GM21723 (cell line): ENCODE results near the gene CPZ.

Source experiments
- ATAC-seq: cut with Tn5 transposase; IDR thresholded peaks from one replicate; pipeline ENCODE4 v1.9.1; 2021; ENCODE audit warnings: mild to moderate bottlenecking, moderate library complexity; ENCODE audit not compliant: unreplicated experiment

The CPZ gene

DNA sequence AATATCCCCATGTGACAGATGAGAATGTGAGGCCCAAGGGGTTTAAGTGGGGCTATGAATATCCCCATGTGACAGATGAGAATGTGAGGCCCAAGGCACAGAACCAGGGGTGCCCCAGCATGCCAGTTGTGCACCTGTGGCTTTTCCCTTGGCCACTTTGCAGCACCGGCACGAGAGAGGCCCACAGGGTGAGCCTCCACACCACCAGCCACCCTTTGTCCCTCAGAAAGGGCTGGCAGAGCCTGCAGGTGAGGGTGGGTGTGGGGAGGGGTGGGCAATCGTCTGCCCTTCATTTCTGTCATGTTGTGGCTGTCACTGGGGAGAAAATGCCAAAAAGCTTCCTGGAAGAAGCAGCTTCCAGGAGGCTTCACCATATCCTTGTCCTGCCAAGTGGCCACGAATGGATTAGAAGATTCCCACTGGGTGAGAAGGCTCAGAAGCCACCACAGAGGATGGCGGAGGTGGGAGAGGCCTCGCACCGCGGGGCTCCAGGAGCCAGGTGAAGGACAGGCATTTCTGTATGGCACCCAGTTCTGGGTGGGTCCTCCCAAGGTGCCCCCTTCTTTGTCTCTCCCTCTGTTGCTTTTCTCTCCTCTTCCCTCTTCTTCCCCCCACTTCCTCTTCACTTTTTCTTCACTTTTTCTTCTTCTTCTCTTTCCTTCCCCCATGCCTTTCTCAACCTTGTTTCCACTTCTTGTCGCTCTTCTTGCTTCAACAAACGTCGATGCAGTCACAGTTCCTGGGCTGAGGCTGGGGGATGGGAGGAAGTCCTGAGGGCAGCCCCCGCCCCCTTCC is 12.8 kb upstream of the CPZ start:
- ATAC-seq, result no peak

DNA sequence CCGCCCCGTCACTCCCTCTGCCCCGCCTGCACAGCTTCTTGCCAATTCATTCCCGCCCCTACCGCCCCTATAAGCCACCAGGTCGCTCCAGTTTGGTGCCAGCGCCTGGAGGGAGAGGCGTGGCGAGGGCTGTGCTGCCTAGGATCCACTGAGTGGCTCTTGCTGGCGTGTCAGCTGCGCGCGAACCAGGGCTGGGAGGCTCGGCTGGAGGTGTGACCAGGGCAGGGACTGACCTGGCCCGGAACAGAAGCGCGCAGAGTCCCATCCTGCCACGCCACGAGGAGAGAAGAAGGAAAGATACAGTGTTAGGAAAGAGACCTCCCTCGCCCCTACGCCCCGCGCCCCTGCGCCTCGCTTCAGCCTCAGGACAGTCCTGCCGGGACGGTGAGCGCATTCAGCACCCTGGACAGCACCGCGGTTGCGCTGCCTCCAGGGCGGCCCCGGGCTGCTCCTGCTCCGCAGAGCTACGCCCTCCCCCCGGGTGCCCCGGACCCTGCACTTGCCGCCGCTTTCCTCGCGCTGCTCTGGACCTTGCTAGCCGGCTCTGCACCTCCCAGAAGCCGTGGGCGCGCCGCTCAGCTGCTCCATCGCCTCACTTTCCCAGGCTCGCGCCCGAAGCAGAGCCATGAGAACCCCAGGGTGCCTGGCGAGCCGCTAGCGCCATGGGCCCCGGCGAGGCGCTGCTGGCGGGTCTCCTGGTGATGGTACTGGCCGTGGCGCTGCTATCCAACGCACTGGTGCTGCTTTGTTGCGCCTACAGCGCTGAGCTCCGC is 12.1 kb upstream of the CPZ start, which contains the start of gene GPR78:
Gene GPR78 (plus strand): TSS at position 72 of the 773 bp plus-strand sequence. CDS start 591 bp downstream, at position 663.
- ATAC-seq, result no peak

DNA sequence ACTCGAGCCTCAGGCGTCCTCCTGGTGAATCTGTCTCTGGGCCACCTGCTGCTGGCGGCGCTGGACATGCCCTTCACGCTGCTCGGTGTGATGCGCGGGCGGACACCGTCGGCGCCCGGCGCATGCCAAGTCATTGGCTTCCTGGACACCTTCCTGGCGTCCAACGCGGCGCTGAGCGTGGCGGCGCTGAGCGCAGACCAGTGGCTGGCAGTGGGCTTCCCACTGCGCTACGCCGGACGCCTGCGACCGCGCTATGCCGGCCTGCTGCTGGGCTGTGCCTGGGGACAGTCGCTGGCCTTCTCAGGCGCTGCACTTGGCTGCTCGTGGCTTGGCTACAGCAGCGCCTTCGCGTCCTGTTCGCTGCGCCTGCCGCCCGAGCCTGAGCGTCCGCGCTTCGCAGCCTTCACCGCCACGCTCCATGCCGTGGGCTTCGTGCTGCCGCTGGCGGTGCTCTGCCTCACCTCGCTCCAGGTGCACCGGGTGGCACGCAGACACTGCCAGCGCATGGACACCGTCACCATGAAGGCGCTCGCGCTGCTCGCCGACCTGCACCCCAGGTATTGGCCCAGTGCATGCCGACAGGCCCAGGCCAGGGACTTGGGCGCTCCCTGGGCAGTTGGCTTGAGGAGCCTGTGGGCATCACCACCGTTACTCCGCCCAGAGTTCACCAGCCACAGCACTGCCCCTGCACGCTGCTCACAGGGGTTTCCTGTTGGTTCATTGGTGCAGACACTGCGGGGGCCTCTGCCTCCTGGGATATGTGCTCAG is 11.3 kb upstream of the CPZ start:
- ATAC-seq, result no peak

DNA sequence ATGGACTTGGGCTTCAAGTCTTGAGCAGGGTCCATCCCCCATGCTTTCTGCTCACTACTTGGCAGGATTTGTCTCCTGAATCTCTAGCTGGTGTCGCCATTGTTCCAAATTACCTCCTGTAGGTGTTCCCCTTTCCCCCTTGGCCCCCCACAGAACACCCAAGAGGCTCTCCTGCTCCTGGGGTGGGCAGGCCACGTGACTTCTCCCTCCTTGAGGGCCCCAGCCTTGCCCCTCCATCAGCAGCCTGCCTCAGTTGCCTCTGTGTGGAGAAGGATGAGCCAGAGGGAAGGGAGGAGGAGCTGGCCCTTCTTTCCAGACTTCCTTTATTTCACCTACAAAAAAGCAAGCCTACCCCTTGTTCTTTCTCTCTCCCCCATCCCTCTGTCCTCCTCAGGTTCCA is 10.5 kb upstream of the CPZ start:
- ATAC-seq, result no peak

DNA sequence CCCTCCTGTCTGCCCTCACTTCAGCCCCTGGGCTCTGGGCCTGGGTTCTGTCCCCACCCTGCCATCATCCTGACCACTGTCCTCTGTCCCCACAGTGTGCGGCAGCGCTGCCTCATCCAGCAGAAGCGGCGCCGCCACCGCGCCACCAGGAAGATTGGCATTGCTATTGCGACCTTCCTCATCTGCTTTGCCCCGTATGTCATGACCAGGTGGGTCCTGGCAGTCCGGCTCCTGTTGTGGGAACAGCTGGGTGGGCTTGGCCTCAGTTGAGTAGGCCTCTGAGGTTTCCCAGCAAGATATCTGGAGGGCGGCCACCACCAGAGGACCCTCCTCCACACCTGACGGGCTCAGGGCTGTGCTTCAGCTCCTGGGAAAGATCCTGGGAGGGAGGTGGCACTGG is 10.1 kb upstream of the CPZ start:
- no peak for ATAC-seq

DNA sequence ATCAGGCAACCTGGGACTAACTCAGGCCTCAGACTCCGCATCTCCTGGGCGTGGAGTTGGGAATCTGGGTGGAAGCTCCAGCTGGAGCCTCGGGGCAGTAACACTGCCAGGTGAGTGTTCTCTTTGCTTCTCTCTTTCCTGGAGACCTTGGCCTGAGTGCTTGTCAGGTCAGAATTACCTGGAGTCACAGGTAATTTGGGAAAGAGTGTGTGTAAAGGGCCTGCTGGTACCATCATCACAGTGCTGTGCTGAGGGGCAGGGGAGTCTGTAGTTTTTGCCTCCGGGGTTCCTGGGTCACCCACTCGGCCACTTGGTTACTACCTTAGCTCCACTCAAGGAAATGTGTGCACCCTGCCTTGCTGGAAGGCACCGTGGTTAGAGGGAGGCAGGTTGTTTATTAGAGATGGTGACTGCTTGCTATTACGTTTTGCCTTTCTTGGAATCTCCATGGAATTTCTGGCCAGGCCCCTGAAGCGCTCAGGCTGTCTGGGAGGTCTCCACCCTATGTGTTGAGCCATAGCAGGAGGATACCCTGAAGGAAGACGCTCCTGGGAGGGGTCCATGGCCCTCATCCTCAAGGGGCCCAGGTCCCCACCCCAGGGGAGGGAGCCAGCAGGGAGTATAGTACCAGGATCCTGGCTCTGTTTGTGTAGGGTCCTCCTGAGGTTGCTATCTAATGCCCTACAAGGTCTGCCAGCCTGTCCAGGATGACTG is 9.5 kb upstream of the CPZ start:
- ATAC-seq, result no peak

DNA sequence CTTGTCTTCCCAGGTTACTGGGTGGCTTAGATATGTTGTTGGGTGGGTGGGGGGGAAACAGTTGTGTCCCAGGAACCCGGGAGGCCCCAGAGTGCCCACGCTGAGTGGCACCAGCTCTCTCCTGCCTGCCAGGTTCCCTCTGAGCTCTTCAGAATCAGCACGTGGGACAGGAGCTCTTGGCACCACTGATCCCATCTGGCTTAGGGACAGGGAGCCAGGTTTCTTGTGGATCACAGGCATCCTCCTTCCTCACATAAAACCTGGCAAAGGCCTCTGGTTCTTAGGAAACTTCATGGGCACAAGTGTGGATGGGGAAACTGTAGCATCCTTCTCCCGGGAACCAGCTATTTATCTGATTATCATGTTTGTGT is 8.9 kb upstream of the CPZ start:
- no peak for ATAC-seq

DNA sequence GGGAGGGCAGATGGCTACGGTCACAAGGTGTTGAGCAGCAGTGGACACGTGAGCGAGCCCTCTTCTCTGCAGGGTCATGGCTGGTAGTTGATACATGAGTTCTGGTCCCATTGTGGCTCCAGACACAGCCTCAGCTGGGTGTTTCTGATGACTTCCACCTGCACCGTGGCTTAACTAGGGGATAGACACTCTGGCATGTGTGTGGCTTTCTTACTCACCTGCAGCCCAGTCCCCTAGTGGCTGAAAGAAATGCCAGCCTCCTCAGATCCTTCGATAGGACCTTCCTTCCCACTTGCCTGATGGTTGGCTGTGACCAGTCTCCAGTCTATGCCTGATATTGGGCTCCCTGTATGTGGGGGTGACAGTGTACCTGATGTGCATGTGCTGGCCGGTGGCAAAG is 7.4 kb upstream of the CPZ start:
- ATAC-seq, result no peak

DNA sequence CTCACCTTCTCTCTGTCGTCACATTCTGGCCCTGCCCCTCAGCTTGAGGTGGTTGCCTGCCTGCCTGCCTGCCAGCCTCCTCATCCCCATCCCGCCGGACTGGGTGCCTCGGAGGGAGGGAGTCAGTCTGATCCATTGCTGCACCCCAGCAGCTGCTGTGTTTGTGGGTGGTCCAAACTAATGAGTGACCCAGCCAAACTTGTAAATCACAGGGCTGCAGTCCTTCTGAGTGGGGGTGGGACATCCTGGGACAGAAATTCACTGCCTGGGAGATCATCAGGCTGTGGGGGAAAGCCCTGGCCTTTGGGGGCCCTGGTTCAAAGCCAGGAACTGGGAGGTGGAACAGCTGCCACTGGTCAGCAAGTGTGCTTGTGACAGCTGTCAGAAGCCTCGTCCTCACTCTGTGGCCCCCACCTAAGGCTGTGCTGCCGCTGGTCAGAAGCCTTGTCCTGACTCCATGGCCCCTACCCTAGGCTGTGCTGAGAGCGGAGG is 6.8 kb upstream of the CPZ start:
- no peak for ATAC-seq

DNA sequence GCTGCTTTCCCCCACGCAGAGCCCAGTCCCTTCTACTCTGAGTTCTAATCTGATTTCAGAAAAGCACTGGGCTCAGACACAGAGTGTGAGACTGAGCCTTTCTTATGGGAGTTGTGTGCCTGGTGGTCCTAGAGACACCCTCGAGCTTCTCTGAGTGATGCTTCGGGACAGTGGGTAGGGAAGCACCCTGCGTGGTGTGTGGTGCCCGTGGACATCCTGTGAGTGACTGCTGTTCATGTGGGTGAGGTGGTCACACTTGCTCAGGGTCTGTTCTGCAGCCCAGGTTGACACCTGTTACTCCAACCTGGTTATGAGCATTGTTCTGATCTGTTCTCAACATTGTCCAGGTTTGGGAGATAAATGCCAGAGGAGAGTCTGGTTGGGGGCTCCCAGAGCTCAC is 6.3 kb upstream of the CPZ start:
- ATAC-seq, result no peak

DNA sequence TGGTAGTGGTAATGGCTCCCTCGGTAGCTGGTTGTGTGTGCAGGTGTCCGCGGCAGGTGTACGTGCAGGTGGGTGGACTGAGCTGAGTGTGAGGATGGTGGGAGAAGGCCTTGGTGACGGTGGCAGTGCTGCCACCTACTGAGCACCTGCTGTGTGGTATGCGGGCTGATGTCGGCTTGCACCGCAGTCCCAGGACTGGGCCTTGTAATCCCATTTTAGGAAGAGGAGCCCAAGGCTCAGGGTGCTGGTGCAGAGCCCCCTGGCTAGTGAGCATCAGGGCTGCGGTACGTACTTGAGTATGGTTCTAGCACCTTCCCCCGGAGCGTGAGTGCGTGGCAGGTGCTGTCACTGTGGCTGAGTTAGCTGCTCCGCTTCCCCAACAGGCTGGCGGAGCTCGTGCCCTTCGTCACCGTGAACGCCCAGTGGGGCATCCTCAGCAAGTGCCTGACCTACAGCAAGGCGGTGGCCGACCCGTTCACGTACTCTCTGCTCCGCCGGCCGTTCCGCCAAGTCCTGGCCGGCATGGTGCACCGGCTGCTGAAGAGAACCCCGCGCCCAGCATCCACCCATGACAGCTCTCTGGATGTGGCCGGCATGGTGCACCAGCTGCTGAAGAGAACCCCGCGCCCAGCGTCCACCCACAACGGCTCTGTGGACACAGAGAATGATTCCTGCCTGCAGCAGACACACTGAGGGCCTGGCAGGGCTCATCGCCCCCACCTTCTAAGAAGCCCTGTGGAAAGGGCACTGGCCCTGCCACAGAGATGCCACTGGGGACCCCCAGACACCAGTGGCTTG is 5.7 kb upstream of the CPZ start:
- no peak for ATAC-seq

DNA sequence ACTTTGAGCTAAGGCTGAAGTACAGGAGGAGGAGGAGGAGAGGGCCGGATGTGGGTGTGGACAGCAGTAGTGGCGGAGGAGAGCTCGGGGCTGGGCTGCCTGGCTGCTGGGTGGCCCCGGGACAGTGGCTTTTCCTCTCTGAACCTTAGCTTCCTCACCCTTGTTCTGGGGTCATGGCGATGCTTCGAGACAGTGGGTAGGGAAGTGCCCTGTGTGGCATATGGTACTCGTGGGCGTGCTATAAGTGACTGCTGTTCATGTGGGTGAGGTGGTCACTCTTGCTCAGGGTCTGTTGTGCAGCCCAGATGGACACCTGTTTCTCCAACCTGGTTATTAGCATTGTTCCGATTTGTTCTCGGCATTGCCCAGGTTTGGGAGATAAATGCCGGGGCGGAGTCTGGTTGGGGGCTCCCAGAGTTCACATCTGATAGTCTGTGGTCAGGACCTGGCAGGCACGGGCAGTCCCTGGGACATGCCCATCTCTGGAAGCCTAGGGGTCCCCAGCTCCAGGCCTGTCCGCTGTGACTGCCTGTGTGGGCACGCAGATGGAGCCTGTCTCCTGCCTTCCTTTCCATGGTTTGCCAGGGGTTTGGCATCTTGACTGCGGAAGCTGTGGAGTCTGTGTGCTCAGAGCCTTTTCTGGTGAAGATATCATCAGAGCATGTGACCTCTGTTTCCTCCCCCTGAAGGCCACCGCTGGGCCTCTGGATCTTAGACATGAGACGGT is 4.9 kb upstream of the CPZ start:
- no peak for ATAC-seq

DNA sequence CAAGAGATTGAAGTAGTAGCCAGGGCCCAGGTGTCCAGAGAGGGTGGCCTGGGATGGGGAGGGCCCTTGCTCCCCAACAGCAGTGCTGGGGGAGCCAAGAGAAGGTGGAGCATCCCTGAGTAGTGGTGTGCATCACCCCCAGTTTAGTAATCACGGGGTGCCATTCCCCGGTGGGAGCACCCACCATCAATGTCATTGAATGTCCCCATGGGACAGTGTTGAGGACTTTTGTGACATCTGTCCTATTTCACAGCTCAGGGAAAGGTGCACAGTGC is 4.4 kb upstream of the CPZ start:
- ATAC-seq, result no peak

DNA sequence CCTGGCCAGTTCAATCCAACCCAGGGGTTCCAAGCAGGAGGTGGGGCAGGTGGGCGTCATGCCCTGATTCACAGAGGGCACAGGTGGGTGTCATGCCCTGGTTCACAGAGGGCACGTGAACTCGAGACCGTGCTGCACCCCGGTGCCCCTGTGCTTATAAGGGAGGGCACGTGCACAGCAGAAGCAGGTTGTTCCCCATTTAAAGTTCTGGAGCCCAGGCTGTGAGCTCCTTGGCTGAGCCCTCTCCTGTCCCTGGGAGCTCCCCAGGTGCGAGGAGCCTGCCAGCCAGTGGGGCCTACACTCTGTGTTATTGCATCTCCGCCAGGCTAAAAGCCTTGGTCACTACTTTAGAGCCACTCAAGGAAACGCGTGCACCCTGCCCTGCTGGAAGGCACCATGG is 3.2 kb upstream of the CPZ start:
- no peak for ATAC-seq

DNA sequence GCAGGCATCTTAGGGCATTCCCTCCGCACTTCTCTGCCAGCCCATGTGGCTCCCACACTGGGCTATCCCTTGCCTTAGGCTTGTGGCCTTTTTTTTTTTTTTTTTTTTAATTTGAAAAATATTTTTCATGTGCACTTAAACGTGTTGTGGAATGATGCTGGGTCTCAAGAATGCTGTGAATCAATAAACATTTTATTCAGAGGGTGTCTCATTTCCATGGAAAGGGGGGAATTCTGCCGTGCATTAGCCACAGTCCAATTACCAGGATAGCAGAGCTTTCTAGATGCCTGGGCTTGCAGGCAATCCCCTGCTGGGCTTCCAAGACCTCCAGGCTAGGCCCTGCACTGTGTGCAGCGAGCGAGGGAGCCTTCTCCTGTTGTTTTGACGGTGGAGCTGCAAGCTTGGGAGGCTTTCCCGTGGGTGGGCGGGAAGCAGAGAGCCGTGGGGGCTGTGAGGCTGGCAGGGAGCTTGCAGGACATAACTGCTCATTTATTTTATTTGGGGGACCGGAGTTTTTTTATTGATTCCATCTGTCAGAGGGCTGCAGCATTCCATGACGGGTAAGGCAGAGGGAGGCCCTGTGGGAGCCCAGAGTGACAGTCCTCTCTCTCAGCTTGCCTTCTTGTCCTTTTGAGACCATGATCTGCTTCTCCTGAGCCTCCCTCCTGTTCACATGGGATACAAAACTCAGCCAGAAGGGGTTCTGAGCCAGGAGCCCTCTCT is 2.6 kb upstream of the CPZ start:
- no peak for ATAC-seq

DNA sequence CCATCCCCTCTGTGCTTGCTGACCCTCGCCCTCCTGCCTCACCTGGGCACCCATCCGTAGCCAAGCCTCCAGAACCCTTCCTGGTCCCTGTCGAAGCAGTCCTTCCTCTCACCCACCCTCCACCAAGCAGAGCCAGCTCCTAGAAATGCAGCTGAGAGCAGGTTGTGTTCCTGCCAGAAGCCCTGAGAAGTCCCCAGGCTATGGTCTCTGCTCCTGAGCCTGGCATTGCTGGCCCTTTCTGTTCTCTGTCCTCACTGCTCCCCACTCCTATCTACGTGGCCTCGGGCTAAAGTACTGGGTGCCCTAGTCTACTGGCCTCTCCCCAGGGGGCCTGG is 2.1 kb upstream of the CPZ start:
- ATAC-seq, result no peak

DNA sequence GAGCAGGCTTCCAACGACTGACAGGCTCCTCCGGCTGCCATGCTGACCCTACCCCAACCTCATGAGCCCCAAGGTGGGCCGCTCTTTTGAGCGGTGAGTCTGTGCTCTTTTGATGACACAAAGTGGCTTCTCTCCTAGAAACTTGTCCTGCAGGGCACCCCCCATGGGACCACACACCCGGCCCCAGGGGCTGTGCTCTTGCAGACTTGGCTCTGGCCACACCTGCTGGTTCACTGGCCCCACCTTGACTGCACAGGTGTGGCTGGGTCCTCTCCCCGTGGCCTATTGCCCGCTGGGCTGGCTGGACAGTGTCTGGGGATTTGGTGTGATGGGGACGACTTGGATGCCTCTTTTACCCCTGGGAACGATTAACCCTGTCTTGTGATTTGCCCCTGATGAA is 1.5 kb upstream of the CPZ start:
- no peak for ATAC-seq

DNA sequence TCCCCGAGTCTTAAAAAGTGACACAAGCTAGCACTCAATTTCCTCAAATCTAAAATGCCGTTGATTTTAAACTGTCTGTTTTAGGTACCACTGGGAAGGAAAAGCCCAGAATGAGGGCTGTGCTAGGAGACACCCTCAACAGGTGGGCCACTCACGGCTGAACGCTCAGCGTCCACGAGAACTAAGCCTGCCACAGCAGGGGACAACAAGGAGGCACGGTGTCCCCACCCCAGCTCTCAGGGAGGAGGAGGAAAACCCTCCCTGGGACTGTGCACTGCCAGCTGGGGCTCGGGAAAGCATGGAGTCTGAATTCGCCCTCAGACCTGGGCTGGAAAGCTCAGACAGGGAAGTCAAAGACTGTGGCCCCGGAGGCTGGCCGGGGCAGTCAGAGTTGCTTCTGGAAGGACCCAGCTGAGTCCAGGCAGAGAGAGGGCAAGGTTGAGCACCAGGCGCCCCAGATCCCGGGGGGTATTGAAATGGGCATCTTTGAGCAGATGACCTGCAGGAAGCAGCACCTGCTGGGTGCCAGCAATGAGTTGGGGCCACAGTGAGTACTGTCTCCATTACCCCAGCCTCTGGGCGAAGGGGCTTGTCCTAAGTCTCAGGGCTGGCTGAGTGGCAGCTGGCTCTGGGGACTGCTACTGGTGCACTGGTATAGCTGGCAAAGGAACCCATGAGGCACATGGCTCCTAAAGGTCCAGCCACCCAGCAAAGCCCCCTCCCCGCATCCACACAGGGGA is 769 bp upstream of the CPZ start:
- ATAC-seq, result no peak
